HepG2 (cell line): Measurements from ENCODE around the gene RARS1. TPM values are rescaled to one million over a fixed set of nuclear protein-coding genes. Genes with fewer than 3 reads are reported as not detected.

ENCODE experiments used
- ATF5 ChIP-seq: sonication (generic); formaldehyde crosslinking; IDR thresholded peaks from 2 replicates; pipeline ENCODE4 v1.4.0; 2020; ENCODE audit warnings: mild to moderate bottlenecking, low read depth, missing genetic modification reagents
- CREB3 ChIP-seq: sonication (generic); formaldehyde crosslinking; IDR thresholded peaks from 2 replicates; pipeline ENCODE4 v1.5.0; 2020; ENCODE audit warnings: missing genetic modification reagents
- IRF9 ChIP-seq: sonication (generic); formaldehyde crosslinking; IDR thresholded peaks from 2 replicates; pipeline ENCODE4 v1.8.0; 2022; ENCODE audit warnings: missing genetic modification reagents, mild to moderate bottlenecking, borderline replicate concordance
- KDM5A ChIP-seq: fragments of 200-600 bp; sonication (generic); IDR thresholded peaks from 2 replicates; pipeline ENCODE4 v1.7.0; 2018; ENCODE audit warnings: antibody characterized with exemption, mild to moderate bottlenecking, low read length, borderline replicate concordance
- MZF1 ChIP-seq: sonication (generic); formaldehyde crosslinking; IDR thresholded peaks from 2 replicates; pipeline ENCODE4 v1.8.1; 2023; ENCODE audit warnings: mild to moderate bottlenecking, missing genetic modification reagents, borderline replicate concordance
- PCBP2 ChIP-seq: fragments of 200-400 bp; formaldehyde crosslinking; optimal IDR thresholded peaks from 2 replicates; pipeline ENCODE3; 2018; ENCODE audit warnings: low read length, low read depth; ENCODE audit not compliant: poor library complexity, severe bottlenecking
- PLRG1 ChIP-seq: fragments of 450-650 bp; conservative IDR thresholded peaks from 2 replicates; pipeline ENCODE4 v1.6.1; 2016
- TSC22D2 ChIP-seq: sonication (generic); formaldehyde crosslinking; IDR thresholded peaks from 2 replicates; pipeline ENCODE4 v1.5.1; 2020; ENCODE audit warnings: missing genetic modification reagents, mild to moderate bottlenecking, borderline replicate concordance
- XRCC5 ChIP-seq: fragments of 200-400 bp; formaldehyde crosslinking; optimal IDR thresholded peaks from 2 replicates; pipeline ENCODE3; 2017; ENCODE audit warnings: mild to moderate bottlenecking, low read length
- ZBTB39 ChIP-seq: sonication (generic); formaldehyde crosslinking; IDR thresholded peaks from 2 replicates; pipeline ENCODE4 v1.5.0; 2020; ENCODE audit warnings: missing genetic modification reagents
- ZKSCAN8 ChIP-seq: IDR thresholded peaks from 2 replicates; pipeline ENCODE4 v1.6.1; 2016; ENCODE audit warnings: borderline replicate concordance, missing genetic modification reagents, missing compliant biosample characterization
- ZNF124 ChIP-seq: sonication (generic); formaldehyde crosslinking; IDR thresholded peaks from 2 replicates; pipeline ENCODE4 v1.4.0; 2020; ENCODE audit warnings: missing genetic modification reagents
- ZNF547 ChIP-seq: sonication (generic); formaldehyde crosslinking; IDR thresholded peaks from 2 replicates; pipeline ENCODE4 v1.5.1; 2020; ENCODE audit warnings: mild to moderate bottlenecking, missing genetic modification reagents
- ZNF552 ChIP-seq: sonication (generic); formaldehyde crosslinking; IDR thresholded peaks from 2 replicates; pipeline ENCODE4 v1.9.0; 2022; ENCODE audit warnings: missing genetic modification reagents, mild to moderate bottlenecking, borderline replicate concordance
- ZNF570 ChIP-seq: sonication (generic); formaldehyde crosslinking; IDR thresholded peaks from 2 replicates; pipeline ENCODE4 v1.4.0; 2020; ENCODE audit warnings: mild to moderate bottlenecking, missing genetic modification reagents, borderline replicate concordance
- ZNF572 ChIP-seq: sonication (generic); formaldehyde crosslinking; IDR thresholded peaks from 2 replicates; pipeline ENCODE4 v1.5.1; 2020; ENCODE audit warnings: mild to moderate bottlenecking, missing genetic modification reagents
- ZNF687 ChIP-seq: sonication (generic); formaldehyde crosslinking; IDR thresholded peaks from 2 replicates; pipeline ENCODE4 v1.5.1; 2020; ENCODE audit warnings: mild to moderate bottlenecking, missing genetic modification reagents, moderate library complexity
- ZNF788 ChIP-seq: sonication (generic); formaldehyde crosslinking; IDR thresholded peaks from 2 replicates; pipeline ENCODE4 v1.5.0; 2020; ENCODE audit warnings: mild to moderate bottlenecking, missing genetic modification reagents, borderline replicate concordance
- ZNF790 ChIP-seq: sonication (generic); formaldehyde crosslinking; IDR thresholded peaks from 2 replicates; pipeline ENCODE4 v1.8.0; 2022; ENCODE audit warnings: missing genetic modification reagents, mild to moderate bottlenecking, borderline replicate concordance
- polyA plus RNA-seq, 8 experiments: library from polyadenylated mRNA; depleted of rRNA in 3 of 8; stranded (reverse) in 7 of 8; unstranded in 1 of 8; fragments of >200 nt; fragmentation: Illumina TruSeq in 4 of 8; extraction: Trizol in 4 of 8; gene quantifications; 2 replicates each; pipeline versions ENCODE4 v1.2.1 to v1.2.3, GENCODE V29; 2011 to 2016; ENCODE audit warnings: low read depth in 4 of 8, missing spikeins in 1 of 8, mixed read lengths in 1 of 8; ENCODE audit not compliant: insufficient read depth in 1 of 8
- total RNA-seq, 5 experiments: library from RNA; depleted of rRNA; stranded (reverse); fragments of >200 nt; fragmentation: Illumina TruSeq; extraction: Trizol; gene quantifications; 2 replicates each; pipeline ENCODE4 v1.2.3, GENCODE V29; 2016; ENCODE audit warnings: low read depth in 1 of 5

Gene RARS1
- total and polyA plus RNA-seq, 2 of the 13 experiments (the other 11 are each of a cell fraction or from before 2014, with no cell fraction given) = 54.6 to 170 TPM

DNA sequence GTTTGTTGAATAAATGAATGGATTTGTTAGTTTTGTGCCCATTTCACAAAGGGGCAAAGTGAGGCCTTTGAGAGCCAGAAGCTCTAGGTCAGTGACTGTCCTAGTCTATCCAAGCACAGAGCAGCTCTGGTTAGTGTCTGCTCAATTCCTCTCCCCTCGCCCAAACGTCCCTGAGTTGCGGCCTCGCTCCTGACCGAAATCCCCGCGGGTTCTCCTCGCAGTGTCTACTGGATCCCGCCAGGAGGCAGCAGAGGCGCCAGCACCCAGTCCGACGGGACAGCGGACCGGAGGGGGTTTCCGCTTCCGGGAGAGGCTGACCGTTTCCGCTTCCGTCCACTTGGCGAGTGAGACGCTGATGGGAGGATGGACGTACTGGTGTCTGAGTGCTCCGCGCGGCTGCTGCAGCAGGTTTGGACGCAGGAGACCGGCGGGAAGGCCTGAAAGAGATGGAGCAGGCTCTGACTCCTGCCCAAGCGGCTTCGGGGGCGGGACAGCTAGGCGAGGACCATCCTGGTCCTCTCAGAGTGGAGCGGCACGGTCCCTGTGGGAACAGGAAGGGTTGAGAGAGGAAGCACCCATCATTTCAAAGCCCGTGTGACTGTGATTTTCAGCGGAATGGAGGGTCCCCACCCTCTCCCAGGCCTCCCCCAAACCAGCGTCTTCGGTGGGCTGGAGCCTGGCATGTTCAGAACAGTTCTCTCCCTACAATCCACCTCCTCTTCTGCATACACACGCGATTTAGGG lies at the start of gene RARS1 (continued):
- peak; percentile 87 for TF ChIP-seq ZNF687 (CRISPR knock-in tag)
- TF ChIP-seq KDM5A = peak; percentile 93
- TF ChIP-seq PCBP2 = no peak
- no peak for TF ChIP-seq MZF1 (CRISPR knock-in tag)
- TF ChIP-seq ZNF552 (CRISPR knock-in tag) = peak; percentile 69; the same call in 1 of the 2 replicates
- peak; percentile 98 for TF ChIP-seq XRCC5
- no peak for TF ChIP-seq PLRG1
- peak; percentile 68 for TF ChIP-seq IRF9 (CRISPR knock-in tag)
- TF ChIP-seq ZNF547 (CRISPR knock-in tag) = peak; percentile 38; the same call in 1 of the 2 replicates
- no peak for TF ChIP-seq ZNF790
- TF ChIP-seq ZBTB39 = peak; percentile 65; the same call in 1 of the 2 replicates
- TF ChIP-seq CREB3 (CRISPR knock-in tag) = 0 out of 2 replicates have a peak, but pooled peaks have one; percentile 59
- TF ChIP-seq ZNF572 (CRISPR knock-in tag) = 0 out of 2 replicates have a peak, but pooled peaks have one; percentile 42
- TF ChIP-seq ZNF570 = no peak
- TF ChIP-seq TSC22D2 (CRISPR knock-in tag) = peak; percentile 46; the same call in 1 of the 2 replicates
- no peak for TF ChIP-seq ATF5
- peak; percentile 97; the same call in 1 of the 2 replicates for TF ChIP-seq ZNF788 (CRISPR knock-in tag)
- peak; percentile 77; the same call in 1 of the 2 replicates for TF ChIP-seq ZKSCAN8 (CRISPR knock-in tag)
- TF ChIP-seq ZNF124 (CRISPR knock-in tag) = 0 out of 2 replicates have a peak, but pooled peaks have one; percentile 53
